Activated CD4-positive, alpha-beta T cell treated with anti-CD3 and anti-CD28 coated beads, Interleukin-2, amount 50 U/mL, for 16 hours (primary cell): ENCODE data around the gene FAM98C.

Experiments
- DNase-seq: peaks from one replicate; pipeline ENCODE4 v3.0.0-alpha.2; 2020

Gene FAM98C

GRCh38 chr19:38381138-38381537 lies 21.8 kb upstream of the FAM98C start:
- no peak for DNase-seq

DNA sequence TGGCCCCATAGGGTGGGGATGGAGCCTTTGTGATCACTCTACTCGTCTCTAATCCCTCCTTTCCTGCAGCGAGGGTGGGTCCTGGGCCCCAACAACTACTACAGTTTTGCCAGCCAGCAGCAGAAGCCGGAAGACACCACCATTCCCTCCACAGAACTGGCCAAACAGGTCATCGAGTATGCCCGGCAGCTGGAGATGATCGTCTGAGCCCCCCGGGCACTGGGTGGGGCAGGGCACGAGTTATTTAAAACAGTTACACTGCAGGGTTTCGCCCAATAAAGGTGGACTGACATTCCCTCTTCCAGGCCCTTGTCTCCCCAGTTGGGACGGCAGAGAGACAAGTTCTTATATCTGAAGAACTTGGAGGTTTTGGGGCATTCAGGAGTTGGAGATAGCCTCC lies 19.7 kb upstream of the FAM98C start:
- DNase-seq: no peak

DNA sequence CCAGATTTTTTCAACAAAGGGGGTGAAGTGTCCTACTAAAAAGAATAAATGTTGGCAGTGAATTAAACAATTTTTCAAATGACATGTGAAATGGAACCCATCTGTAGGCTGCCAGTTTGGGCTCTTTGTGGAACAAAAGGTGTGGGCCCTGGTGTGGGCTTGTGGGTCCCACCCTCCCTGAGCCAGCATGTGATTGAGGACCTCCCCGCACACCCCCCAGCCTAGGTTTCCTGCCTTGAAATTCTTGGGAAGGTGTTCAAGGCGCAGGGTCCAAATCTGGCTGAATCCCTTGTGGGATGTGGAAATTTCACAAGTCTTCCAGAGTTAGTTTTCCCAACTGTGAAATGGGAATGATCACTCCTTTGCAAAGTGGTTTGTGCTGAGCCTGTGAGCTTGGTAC lies 19.1 kb upstream of the FAM98C start:
- DNase-seq: no peak

DNA sequence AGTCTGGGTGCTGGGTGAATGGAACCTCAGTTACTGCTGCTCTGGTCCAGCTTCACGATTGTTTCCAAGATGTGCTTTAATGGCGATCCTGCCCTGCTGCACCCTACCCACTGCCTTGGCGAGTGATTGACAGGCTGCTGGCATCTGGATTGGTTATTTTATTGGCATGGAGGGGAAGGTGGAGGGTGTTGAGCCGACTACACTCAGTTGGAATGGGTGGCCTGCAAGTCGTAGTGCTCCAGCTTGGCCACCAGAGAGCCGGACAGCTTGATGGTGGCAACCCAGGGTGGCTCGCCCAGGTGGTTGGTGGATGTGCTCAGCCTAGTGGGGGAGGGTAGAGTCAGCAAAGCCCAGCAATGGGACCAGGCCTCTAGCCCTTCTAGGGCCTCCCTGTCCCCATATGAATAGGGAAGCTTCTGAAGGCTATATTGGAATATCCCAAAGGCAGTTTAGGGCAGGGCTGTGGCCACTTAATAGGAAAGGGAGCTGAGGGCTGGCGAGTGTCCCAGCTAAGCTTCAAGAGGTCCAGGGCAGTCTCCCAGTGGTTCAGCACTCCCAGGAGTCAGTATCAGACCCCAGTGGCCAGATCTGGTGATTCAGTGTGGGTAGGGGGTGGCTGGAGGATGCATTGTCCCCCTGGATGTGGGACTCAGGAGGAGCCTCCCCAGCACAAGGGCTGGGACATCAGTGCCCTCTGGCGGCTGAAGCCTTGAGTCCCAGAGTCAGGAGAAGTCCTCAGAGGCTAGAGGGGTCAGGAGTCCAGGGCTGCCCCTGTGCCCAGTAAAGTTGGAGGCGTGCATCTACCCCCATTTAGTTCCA lies 18.5 kb upstream of the FAM98C start:
- DNase-seq: no peak

- DNase-seq: no peak
Measured at GRCh38 chr19:38385057-38385803, 17.7 kb upstream of the FAM98C start.

DNA sequence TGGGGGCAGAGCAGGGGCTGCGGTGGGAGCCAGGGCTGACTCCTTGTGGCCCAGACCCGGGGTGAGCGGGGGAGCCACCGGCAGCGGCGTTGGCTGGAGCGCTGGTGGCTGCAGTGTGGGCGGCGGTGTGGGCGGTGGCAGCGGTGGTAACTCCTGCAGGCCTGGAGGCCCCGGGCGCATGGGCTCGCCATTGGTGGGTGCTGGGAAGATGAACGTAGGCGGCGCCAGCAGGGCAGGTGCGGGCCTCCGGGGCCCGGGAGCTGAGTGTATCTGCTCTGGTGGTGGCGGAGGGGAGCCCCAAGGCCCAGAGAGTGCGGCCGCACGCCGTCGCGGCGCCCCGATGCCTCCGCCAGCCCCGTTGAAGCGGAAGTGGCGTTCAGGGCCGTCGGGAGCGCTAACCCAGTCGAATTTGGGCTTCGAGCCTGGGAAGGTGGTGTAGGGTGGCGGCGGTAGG lies 17.1 kb upstream of the FAM98C start:
- DNase-seq: no peak

- no peak for DNase-seq
Measured at GRCh38 chr19:38386300-38386970, 16.5 kb upstream of the FAM98C start.

- no peak for DNase-seq
Measured at GRCh38 chr19:38386971-38387549, 15.8 kb upstream of the FAM98C start.

- DNase-seq: peak; percentile 83
Measured at GRCh38 chr19:38387550-38388348, 15.1 kb upstream of the FAM98C start, which contains the start of gene GGN. Gene GGN (minus strand): TSS chr19:38388034. CDS start chr19:38387261, 773 bp downstream.

- DNase-seq: no peak
Measured at GRCh38 chr19:38388349-38389100, 14.4 kb upstream of the FAM98C start, which contains the start of gene SPRED3. Gene SPRED3 (plus strand): TSS chr19:38388697. CDS start chr19:38390303, 1,606 bp downstream.

GRCh38 chr19:38389101-38389925 lies 13.6 kb upstream of the FAM98C start:
- no peak for DNase-seq

DNA sequence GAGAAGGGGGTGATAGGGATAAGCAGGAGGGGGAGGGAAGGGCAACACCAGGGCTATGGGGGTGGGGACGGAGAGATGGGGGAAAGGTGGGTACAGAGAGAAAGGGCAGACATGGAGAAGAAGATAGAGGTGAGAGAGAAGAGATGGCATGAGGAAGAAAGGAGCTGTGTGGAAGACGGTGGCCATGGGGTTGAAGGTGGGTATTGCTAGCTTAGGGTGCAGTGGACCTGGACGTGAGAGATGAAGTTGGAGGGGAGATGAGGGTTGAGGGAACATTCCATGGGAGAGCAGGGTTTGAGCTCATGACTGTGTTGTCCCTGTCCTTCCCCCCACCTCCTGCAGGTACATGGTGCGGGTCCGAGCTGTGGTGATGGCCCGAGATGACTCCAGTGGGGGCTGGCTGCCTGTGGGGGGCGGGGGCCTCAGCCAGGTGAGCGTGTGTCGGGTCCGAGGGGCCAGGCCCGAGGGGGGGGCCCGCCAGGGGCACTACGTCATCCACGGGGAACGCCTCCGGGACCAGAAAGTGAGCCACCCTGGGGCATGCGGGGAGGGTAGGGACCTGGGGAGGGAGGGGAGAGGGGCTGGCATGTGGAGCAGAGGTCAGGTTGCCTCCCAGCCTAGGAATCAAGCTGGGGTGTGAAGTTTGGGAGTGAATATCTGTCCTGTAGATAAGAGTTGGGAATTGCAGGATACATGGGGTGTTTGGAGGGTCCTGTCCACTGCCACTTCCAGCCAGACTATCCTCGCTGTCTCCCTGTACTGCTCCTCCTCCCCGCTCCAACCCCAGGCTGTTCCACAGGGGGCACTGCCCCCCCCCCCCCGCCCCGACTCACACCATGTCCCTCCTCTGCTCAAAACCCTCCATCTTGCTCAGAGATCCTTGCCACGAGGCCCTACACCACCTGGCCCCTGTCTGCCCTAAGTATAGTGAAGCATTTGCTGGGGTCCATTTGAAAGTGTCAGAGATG lies 12.7 kb upstream of the FAM98C start:
- DNase-seq: no peak

- no peak for DNase-seq
Measured at GRCh38 chr19:38391911-38392464, 10.9 kb upstream of the FAM98C start.

- DNase-seq: no peak
Measured at GRCh38 chr19:38392707-38393308, 10.1 kb upstream of the FAM98C start.

DNA sequence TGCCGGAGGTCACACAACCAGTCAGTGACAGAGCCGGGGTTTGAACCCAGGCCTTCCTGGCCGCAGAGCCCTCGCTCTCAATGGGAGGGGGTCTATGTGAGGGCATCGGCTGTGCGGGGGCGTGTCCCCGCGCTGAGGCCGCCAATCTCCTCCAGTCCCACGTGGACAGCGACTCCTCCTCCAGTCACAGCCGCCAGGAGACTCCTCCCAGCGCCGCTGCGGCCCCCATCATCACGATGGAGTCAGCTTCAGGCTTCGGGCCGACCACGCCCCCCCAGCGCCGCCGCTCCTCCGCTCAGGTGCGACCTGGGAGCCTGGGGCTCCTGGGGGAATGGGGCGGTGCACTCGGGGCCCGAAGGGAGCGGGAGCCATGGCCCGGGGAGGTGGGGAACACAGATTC lies 8.4 kb upstream of the FAM98C start:
- DNase-seq: peak; percentile 86

GRCh38 chr19:38395381-38396114 lies 7.3 kb upstream of the FAM98C start:
- DNase-seq: peak; percentile 56

DNA sequence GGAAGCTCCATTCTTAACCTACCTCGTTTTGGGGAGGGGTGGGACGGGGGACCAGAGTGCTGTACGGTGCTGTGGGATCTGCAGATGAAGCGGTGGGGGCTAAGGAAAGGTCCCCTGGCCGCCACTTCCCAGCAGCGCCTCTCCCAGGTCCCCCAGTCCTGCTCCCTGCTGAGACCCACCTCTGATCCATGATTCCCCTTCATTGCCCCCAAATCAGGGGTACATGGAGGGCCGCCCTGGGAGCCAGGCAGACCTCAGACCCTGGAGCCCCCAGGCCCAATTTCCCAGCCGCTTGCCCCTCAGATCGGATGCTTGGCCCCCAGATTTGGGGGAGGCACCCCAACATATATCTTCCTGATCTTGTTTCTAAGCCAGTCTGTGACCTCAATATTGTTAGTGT lies 3.8 kb upstream of the FAM98C start:
- DNase-seq: no peak

- no peak for DNase-seq
Measured at GRCh38 chr19:38399537-38399936, 3.4 kb upstream of the FAM98C start.
